H1 (cell line): Measurements from ENCODE around the gene ITSN1. TPM values are rescaled to one million over a fixed set of nuclear protein-coding genes. Genes with fewer than 3 reads are reported as not detected.

ENCODE experiments used
- ATF3 ChIP-seq: IDR thresholded peaks from 2 replicates; pipeline ENCODE4 v1.6.1; 2011; ENCODE audit warnings: low read depth, mild to moderate bottlenecking, low read length; ENCODE audit not compliant: insufficient read depth
- CHD2 ChIP-seq: IDR thresholded peaks from 2 replicates; pipeline ENCODE4 v1.6.1; 2012; ENCODE audit warnings: low read length, improper control_type of control experiment
- CHD7 ChIP-seq: fragments of 300-600 bp; sonication (generic); IDR thresholded peaks from 2 replicates; pipeline ENCODE4 v1.7.1; 2012; ENCODE audit warnings: low read length, moderate library complexity, mild to moderate bottlenecking, inconsistent platforms; ENCODE audit not compliant: insufficient replicate concordance
- PHF8 ChIP-seq: fragments of 200-600 bp; sonication (generic); conservative IDR thresholded peaks from 2 replicates; pipeline ENCODE4 v1.7.1; 2012; ENCODE audit warnings: low read depth, mild to moderate bottlenecking, inconsistent platforms, low read length, moderate library complexity
- RBBP5 ChIP-seq: IDR thresholded peaks from 2 replicates; pipeline ENCODE4 v1.7.1; 2012; ENCODE audit warnings: low read depth, mild to moderate bottlenecking, inconsistent platforms, low read length, moderate library complexity, borderline replicate concordance
- SRF ChIP-seq: IDR thresholded peaks from 2 replicates; pipeline ENCODE4 v1.6.1; 2011; ENCODE audit warnings: mild to moderate bottlenecking, low read depth, low read length, moderate library complexity
- TCF12 ChIP-seq: IDR thresholded peaks from 2 replicates; pipeline ENCODE4 v1.6.1; 2011; ENCODE audit warnings: low read depth, mild to moderate bottlenecking, low read length
- polyA plus RNA-seq, 7 experiments: library from polyadenylated mRNA; depleted of rRNA in 3 of 7; stranded (reverse) in 5 of 7; unstranded in 2 of 7; fragments of >200 nt in 5 of 7; fragments of 200-250 nt in 2 of 7; gene quantifications; 1 replicate in 5 of 7; 2 replicates in 1 of 7; 4 replicates in 1 of 7; pipeline versions ENCODE4 v1.2.1 to v1.2.3, GENCODE V29; 2011 to 2013; ENCODE audit warnings: missing spikeins in 2 of 7, mixed read lengths in 2 of 7
- total RNA-seq: library from RNA; stranded (reverse); fragmentation: NEBNext Ultra II Directional; extraction: Animal tissue kit (Norgen Biotek cat#: 25700); gene quantifications from 2 replicates; pipeline ENCODE4 v1.2.1, GENCODE V29; 2021

ITSN1 gene
- total and polyA plus RNA-seq, 2 of the 8 experiments (the other 6 are each of a cell fraction or from before 2014, with no cell fraction given), result 60.8 to 78.1 TPM

GRCh38 chr21:33817138-33817537 is 174.8 kb downstream of the ITSN1 start (continued):
- TF ChIP-seq CHD7 (no peak), ATF3 (no peak), PHF8 (no peak), TCF12 (no peak), CHD2 (no peak), RBBP5 (no peak), SRF (no peak)
